HepG2 (cell line): ENCODE measurements around the gene CENPO. TPM values are rescaled to one million over a fixed set of nuclear protein-coding genes. Genes with fewer than 3 reads are reported as not detected.

Experiments
- BRF2 ChIP-seq: sonication (generic); formaldehyde crosslinking; IDR thresholded peaks from 2 replicates; pipeline ENCODE4 v1.8.1; 2022; ENCODE audit warnings: mild to moderate bottlenecking, missing genetic modification reagents
- PBX3 ChIP-seq: sonication (generic); formaldehyde crosslinking; IDR thresholded peaks from 2 replicates; pipeline ENCODE4 v1.8.1; 2023; ENCODE audit warnings: missing genetic modification reagents, inconsistent platforms, borderline replicate concordance
- PHF20 ChIP-seq: sonication (generic); formaldehyde crosslinking; IDR thresholded peaks from 2 replicates; pipeline ENCODE4 v1.5.0; 2020; ENCODE audit warnings: mild to moderate bottlenecking, missing genetic modification reagents
- STAT5B ChIP-seq: sonication (generic); formaldehyde crosslinking; IDR thresholded peaks from 2 replicates; pipeline ENCODE4 v1.4.0; 2020; ENCODE audit warnings: missing genetic modification reagents
- YEATS2 ChIP-seq: sonication (generic); formaldehyde crosslinking; IDR thresholded peaks from 2 replicates; pipeline ENCODE4 v1.4.0; 2020; ENCODE audit warnings: missing genetic modification reagents, borderline replicate concordance
- ZBTB2 ChIP-seq: sonication (generic); formaldehyde crosslinking; IDR thresholded peaks from 2 replicates; pipeline ENCODE4 v1.8.0; 2022; ENCODE audit warnings: low read depth, missing genetic modification reagents
- ZFAT ChIP-seq: sonication (generic); formaldehyde crosslinking; conservative IDR thresholded peaks from 2 replicates; pipeline ENCODE4 v1.8.1; 2023; ENCODE audit warnings: missing genetic modification reagents, inconsistent platforms
- ZFP36L1 ChIP-seq: sonication (generic); formaldehyde crosslinking; IDR thresholded peaks from 2 replicates; pipeline ENCODE4 v1.8.0; 2022; ENCODE audit warnings: mild to moderate bottlenecking, missing genetic modification reagents, moderate library complexity
- ZKSCAN1 ChIP-seq: fragments of 150-350 bp; IDR thresholded peaks from 2 replicates; pipeline ENCODE4 v1.6.1; 2014; ENCODE audit warnings: low read length
- ZMYM3 ChIP-seq: sonication (generic); formaldehyde crosslinking; IDR thresholded peaks from 2 replicates; pipeline ENCODE4 v1.5.1; 2020; ENCODE audit warnings: mild to moderate bottlenecking, missing genetic modification reagents
- ZNF207 ChIP-seq: fragments of 450-650 bp; IDR thresholded peaks from 2 replicates; pipeline ENCODE4 v1.6.1; 2016; ENCODE audit warnings: antibody characterized with exemption, borderline replicate concordance
- ZNF678 ChIP-seq: sonication (generic); formaldehyde crosslinking; IDR thresholded peaks from 2 replicates; pipeline ENCODE4 v1.4.0; 2020; ENCODE audit warnings: mild to moderate bottlenecking, missing genetic modification reagents
- ZNF781 ChIP-seq: sonication (generic); formaldehyde crosslinking; IDR thresholded peaks from 2 replicates; pipeline ENCODE4 v1.5.1; 2020; ENCODE audit warnings: borderline replicate concordance, mild to moderate bottlenecking, missing genetic modification reagents; ENCODE audit errors: not compliant biosample characterization
- ZSCAN20 ChIP-seq: sonication (generic); formaldehyde crosslinking; IDR thresholded peaks from 2 replicates; pipeline ENCODE4 v1.4.0; 2020; ENCODE audit warnings: missing genetic modification reagents, mild to moderate bottlenecking, borderline replicate concordance
- ZSCAN29 ChIP-seq: sonication (generic); formaldehyde crosslinking; conservative IDR thresholded peaks from 2 replicates; pipeline ENCODE4 v1.4.0; 2020; ENCODE audit warnings: mild to moderate bottlenecking, missing genetic modification reagents
- polyA plus RNA-seq, 8 experiments: library from polyadenylated mRNA; depleted of rRNA in 3 of 8; stranded (reverse) in 7 of 8; unstranded in 1 of 8; fragments of >200 nt; fragmentation: Illumina TruSeq in 4 of 8; extraction: Trizol in 4 of 8; gene quantifications; 2 replicates each; pipeline versions ENCODE4 v1.2.1 to v1.2.3, GENCODE V29; 2011 to 2016; ENCODE audit warnings: low read depth in 4 of 8, missing spikeins in 1 of 8, mixed read lengths in 1 of 8; ENCODE audit not compliant: insufficient read depth in 1 of 8
- total RNA-seq, 5 experiments: library from RNA; depleted of rRNA; stranded (reverse); fragments of >200 nt; fragmentation: Illumina TruSeq; extraction: Trizol; gene quantifications; 2 replicates each; pipeline ENCODE4 v1.2.3, GENCODE V29; 2016; ENCODE audit warnings: low read depth in 1 of 5
- TF ChIP-seq, protein P1 (sequence below): sonication (generic); formaldehyde crosslinking; IDR thresholded peaks from 2 replicates; pipeline ENCODE4 v1.4.0; 2020; ENCODE audit warnings: missing genetic modification reagents

Gene CENPO
- total and polyA plus RNA-seq, 2 of the 13 experiments (the other 11 are each of a cell fraction or from before 2014, with no cell fraction given), result 19.7 to 35.5 TPM

GRCh38 chr2:24792874-24793760 lies at the start of gene CENPO, which contains the start of gene PTRHD1 (continued):
- TF ChIP-seq, protein P1, sequence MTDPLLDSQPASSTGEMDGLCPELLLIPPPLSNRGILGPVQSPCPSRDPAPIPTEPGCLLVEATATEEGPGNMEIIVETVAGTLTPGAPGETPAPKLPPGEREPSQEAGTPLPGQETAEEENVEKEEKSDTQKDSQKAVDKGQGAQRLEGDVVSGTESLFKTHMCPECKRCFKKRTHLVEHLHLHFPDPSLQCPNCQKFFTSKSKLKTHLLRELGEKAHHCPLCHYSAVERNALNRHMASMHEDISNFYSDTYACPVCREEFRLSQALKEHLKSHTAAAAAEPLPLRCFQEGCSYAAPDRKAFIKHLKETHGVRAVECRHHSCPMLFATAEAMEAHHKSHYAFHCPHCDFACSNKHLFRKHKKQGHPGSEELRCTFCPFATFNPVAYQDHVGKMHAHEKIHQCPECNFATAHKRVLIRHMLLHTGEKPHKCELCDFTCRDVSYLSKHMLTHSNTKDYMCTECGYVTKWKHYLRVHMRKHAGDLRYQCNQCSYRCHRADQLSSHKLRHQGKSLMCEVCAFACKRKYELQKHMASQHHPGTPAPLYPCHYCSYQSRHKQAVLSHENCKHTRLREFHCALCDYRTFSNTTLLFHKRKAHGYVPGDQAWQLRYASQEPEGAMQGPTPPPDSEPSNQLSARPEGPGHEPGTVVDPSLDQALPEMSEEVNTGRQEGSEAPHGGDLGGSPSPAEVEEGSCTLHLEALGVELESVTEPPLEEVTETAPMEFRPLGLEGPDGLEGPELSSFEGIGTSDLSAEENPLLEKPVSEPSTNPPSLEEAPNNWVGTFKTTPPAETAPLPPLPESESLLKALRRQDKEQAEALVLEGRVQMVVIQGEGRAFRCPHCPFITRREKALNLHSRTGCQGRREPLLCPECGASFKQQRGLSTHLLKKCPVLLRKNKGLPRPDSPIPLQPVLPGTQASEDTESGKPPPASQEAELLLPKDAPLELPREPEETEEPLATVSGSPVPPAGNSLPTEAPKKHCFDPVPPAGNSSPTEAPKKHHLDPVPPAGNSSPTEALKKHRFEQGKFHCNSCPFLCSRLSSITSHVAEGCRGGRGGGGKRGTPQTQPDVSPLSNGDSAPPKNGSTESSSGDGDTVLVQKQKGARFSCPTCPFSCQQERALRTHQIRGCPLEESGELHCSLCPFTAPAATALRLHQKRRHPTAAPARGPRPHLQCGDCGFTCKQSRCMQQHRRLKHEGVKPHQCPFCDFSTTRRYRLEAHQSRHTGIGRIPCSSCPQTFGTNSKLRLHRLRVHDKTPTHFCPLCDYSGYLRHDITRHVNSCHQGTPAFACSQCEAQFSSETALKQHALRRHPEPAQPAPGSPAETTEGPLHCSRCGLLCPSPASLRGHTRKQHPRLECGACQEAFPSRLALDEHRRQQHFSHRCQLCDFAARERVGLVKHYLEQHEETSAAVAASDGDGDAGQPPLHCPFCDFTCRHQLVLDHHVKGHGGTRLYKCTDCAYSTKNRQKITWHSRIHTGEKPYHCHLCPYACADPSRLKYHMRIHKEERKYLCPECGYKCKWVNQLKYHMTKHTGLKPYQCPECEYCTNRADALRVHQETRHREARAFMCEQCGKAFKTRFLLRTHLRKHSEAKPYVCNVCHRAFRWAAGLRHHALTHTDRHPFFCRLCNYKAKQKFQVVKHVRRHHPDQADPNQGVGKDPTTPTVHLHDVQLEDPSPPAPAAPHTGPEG (CRISPR knock-in tag), result peak; percentile 59; the same call in 1 of the 2 replicates
- TF ChIP-seq BRF2 (CRISPR knock-in tag) (peak; percentile 86), ZFAT (CRISPR knock-in tag) (no peak), PHF20 (peak; percentile 90), ZSCAN20 (0 out of 2 replicates have a peak, but pooled peaks have one; percentile 52), ZNF678 (CRISPR knock-in tag) (0 out of 2 replicates have a peak, but pooled peaks have one; percentile 61), ZFP36L1 (CRISPR knock-in tag) (peak; percentile 97), ZMYM3 (CRISPR knock-in tag) (peak; percentile 42; the same call in 1 of the 2 replicates), YEATS2 (CRISPR knock-in tag) (peak; percentile 92), STAT5B (CRISPR knock-in tag) (0 out of 2 replicates have a peak, but pooled peaks have one; percentile 57), ZKSCAN1 (peak; percentile 100), PBX3 (no peak), ZSCAN29 (CRISPR knock-in tag) (0 out of 2 replicates have a peak, but pooled peaks have one; percentile 49), ZBTB2 (CRISPR knock-in tag) (peak; percentile 84), ZNF781 (no peak), ZNF207 (no peak)
